ENCODE data around the gene WDR64. TPM values are rescaled to one million over a fixed set of nuclear protein-coding genes. Genes with fewer than 3 reads are reported as not detected.

Gene WDR64
- total and polyA plus RNA-seq, 2 of the 4 experiments (the other 2 are of a cell fraction): not detected

DNA sequence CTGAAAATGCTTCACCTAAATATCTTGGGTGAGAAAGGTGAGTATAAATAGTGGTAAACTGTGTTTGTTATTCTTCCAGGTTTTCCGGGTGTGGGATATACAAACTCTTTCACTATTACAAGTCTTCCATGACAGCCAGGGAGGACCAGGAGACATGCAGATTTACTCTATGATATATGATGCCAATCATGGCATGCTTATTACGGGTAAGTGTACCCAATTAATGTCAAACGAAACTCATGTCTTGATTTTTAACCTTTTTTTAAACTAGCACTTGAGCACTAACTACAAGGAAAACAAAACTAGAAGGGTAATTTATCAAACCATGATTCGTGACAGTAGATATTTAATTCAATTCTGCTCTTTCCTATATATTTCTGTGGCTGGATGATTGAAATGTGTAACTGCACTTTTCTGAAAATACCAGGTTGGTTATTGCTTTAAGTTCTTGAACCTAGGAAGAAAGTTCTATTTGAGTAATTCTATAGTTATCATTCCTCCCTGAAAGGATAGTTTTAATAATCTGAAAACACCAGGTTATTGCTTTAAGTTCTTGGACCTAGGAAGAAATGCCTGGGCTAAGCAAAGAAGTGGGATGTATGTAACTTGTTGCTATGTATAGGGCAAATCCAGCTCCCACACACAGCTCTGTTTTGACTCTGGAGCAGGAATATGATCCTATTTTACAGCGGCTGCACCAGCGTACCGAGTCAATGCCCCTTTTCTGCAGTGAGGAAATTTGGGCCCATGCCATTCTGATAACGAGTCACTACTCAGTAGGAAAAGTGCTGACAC lies 86.4 kb downstream of the WDR64 start:
- H3K4me2 ChIP-seq (ENCODE audit: low read depth, low read length): no peak overlapping the region
- H2BK5ac ChIP-seq (ENCODE audit: low read depth, low read length, poor library complexity, severe bottlenecking): no peak overlapping the region
- in situ Hi-C loops (cut with MboI; ENCODE audit: low sequenced_read_pairs) (no loop called here), intact Hi-C loops (cut with micrococcal nuclease) (no loop called here), dilution Hi-C loops (cut with HindIII; ENCODE audit: low sequenced_read_pairs, unreplicated experiment) (no loop called here)
- no peak overlapping the region for H4K5ac ChIP-seq (ENCODE audit: low read depth, low read length)
- no CpG with 5 or more reads among the region's 8 CpGs for WGBS, 2 experiments (ENCODE audit: extremely low coverage in 2 of 2, insufficient read length in 1 of 2)
- no peak overlapping the region for H3K18ac ChIP-seq (ENCODE audit: low read depth, low read length)
- no peaks in the 10 kb centered on the region for H3K4me1 ChIP-seq (ENCODE audit: control insufficient read depth, insufficient read depth, low read length)
- BruUV-seq (replicated peaks): no TSS peak
- H3K56ac ChIP-seq (ENCODE audit: extremely low read depth, insufficient read depth, low read length): no peak overlapping the region
- CTCF ChIA-PET: no interaction called here
- H3K9me1 ChIP-seq (ENCODE audit: insufficient read depth, low read length): no peaks in the 10 kb centered on the region
- no peak overlapping the region for H3K9ac ChIP-seq (ENCODE audit: low read depth, low read length)
- H2AK5ac ChIP-seq (ENCODE audit: low read depth, low read length): no peak overlapping the region
- POLR2A ChIA-PET (ENCODE audit: unreplicated experiment): no interaction called here
- no peak overlapping the region for H3K4ac ChIP-seq (ENCODE audit: low read depth, low read length)
- H2BK15ac ChIP-seq (ENCODE audit: low read depth, low read length): no peak overlapping the region
- H3K9me3 ChIP-seq (ENCODE audit: control insufficient read depth, insufficient read depth, low read length): no peaks in the 10 kb centered on the region
- H2BK120ac ChIP-seq (ENCODE audit: low read depth, low read length): no peak overlapping the region
- DNase-seq (no peak), ATAC-seq (ENCODE audit: low read depth) (no peak)
- H2BK20ac ChIP-seq (ENCODE audit: low read depth, low read length): no peak overlapping the region
- TF ChIP-seq RCOR1 (IDR thresholded peaks at IDR 0.05; ENCODE audit: insufficient replicate concordance, low read length) (no peak), SMC3 (IDR thresholded peaks at IDR 0.05; ENCODE audit: low read depth, low read length) (no peak), RAD21 (IDR thresholded peaks at IDR 0.05; ENCODE audit: low read length) (no peak), BHLHE40 (IDR thresholded peaks at IDR 0.05; ENCODE audit: low read depth, low read length) (no peak), FOS (IDR thresholded peaks at IDR 0.05; ENCODE audit: low read depth, low read length) (no peak), POLR2A (IDR thresholded peaks at IDR 0.05; ENCODE audit: low read depth, low read length) (no peak), RFX5 (IDR thresholded peaks at IDR 0.05; ENCODE audit: low read depth, low read length) (no peak), CHD1 (IDR thresholded peaks at IDR 0.05; ENCODE audit: low read depth, low read length) (no peak), MXI1 (IDR thresholded peaks at IDR 0.05; ENCODE audit: borderline replicate concordance, low read depth, low read length) (no peak), CEBPB (IDR thresholded peaks at IDR 0.05; ENCODE audit: low read depth, low read length) (no peak), NFE2L2 (IDR thresholded peaks at IDR 0.05; ENCODE audit: low read depth, low read length) (no peak)
- TF ChIP-seq, protein P1, sequence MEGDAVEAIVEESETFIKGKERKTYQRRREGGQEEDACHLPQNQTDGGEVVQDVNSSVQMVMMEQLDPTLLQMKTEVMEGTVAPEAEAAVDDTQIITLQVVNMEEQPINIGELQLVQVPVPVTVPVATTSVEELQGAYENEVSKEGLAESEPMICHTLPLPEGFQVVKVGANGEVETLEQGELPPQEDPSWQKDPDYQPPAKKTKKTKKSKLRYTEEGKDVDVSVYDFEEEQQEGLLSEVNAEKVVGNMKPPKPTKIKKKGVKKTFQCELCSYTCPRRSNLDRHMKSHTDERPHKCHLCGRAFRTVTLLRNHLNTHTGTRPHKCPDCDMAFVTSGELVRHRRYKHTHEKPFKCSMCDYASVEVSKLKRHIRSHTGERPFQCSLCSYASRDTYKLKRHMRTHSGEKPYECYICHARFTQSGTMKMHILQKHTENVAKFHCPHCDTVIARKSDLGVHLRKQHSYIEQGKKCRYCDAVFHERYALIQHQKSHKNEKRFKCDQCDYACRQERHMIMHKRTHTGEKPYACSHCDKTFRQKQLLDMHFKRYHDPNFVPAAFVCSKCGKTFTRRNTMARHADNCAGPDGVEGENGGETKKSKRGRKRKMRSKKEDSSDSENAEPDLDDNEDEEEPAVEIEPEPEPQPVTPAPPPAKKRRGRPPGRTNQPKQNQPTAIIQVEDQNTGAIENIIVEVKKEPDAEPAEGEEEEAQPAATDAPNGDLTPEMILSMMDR (conservative IDR thresholded peaks at IDR 0.05; ENCODE audit: low read depth, low read length): no peak
- no peak overlapping the region for H2AFZ ChIP-seq (replicated peaks; ENCODE audit: low read length, poor library complexity)
- H4K8ac ChIP-seq (ENCODE audit: low read depth in 2 of 2, low read length in 2 of 2): no peak overlapping the region
- no peaks in the 10 kb centered on the region for H4K20me1 ChIP-seq (ENCODE audit: insufficient read depth, low read length)
- H3K14ac ChIP-seq (replicated peaks; ENCODE audit: low read depth, low read length): no peak overlapping the region
- H4K91ac ChIP-seq (ENCODE audit: insufficient read depth, low read depth, low read length): no peak overlapping the region
- H3K79me1 ChIP-seq (ENCODE audit: low read depth in 1 of 2, low read length in 2 of 2): no peaks in the 10 kb centered on the region
- H3K23ac ChIP-seq (ENCODE audit: low read depth, low read length): no peak overlapping the region
- H3K27ac ChIP-seq (ENCODE audit: insufficient read depth, low read length): no peak overlapping the region
- H3K4me3 ChIP-seq (ENCODE audit: insufficient read depth, low read depth, low read length): no peak overlapping the region
- no peak overlapping the region for H2AK9ac ChIP-seq (replicated peaks; ENCODE audit: low read depth, low read length, poor library complexity)
- H3K36me3 ChIP-seq (ENCODE audit: control insufficient read depth, insufficient read depth, low read length): no peaks in the 10 kb centered on the region
- H3K27me3 ChIP-seq (ENCODE audit: control insufficient read depth, insufficient read depth, low read length): peaks cover 4% of the 10 kb centered on the region; the same call in 1 of the 2 replicates
